ENCODE data around the gene TOP1. TPM values are rescaled to one million over a fixed set of nuclear protein-coding genes. Genes with fewer than 3 reads are reported as not detected.

Gene TOP1
- total and polyA plus RNA-seq, 5 experiments from 2014 or later: 9.1 to 48.3 (median 14.1) TPM

GRCh38 chr20:41006126-41006935 lies 22.3 kb upstream of the TOP1 start:
- Mint-ChIP-seq H3K36me3 (no peaks in the 10 kb centered on the region), H3K4me3 (no peak overlapping the region), H3K27ac (no peak overlapping the region), H3K4me1 (peaks cover 15 to 44% (median 20%) of the 10 kb centered on the region in 4 donors), H3K27me3 (no peaks in the 10 kb centered on the region), H3K9me3 (no peaks in the 10 kb centered on the region)
- POLR2A ChIA-PET: no interaction called here
- no peak for DNase-seq
- no peak for ATAC-seq

- POLR2A ChIA-PET: no interaction called here
These were observed 21.6 kb upstream of the TOP1 start for GRCh38 chr20:41006936-41007474.

GRCh38 chr20:41007481-41007880 lies 21.1 kb upstream of the TOP1 start:
- POLR2A ChIA-PET: no interaction called here
- Mint-ChIP-seq H3K27me3 (no peaks in the 10 kb centered on the region), H3K4me1 (peaks cover 25 to 53% (median 31%) of the 10 kb centered on the region in 4 donors), H3K36me3 (no peaks in the 10 kb centered on the region), H3K9me3 (no peaks in the 10 kb centered on the region), H3K4me3 (peak overlapping the region in 1 of 10 donors; percentile 8), H3K27ac (peak overlapping the region in 6 of 10 donors; percentile 5 to 78 (median 26))
- ATAC-seq: no peak
- no peak for DNase-seq

More at GRCh38 chr20:41006936-41007474, 21.6 kb upstream of the TOP1 start:
- Mint-ChIP-seq H3K4me1 (peaks cover 21 to 49% (median 26%) of the 10 kb centered on the region in 4 donors), H3K27ac (no peak overlapping the region), H3K36me3 (no peaks in the 10 kb centered on the region), H3K9me3 (no peaks in the 10 kb centered on the region), H3K4me3 (no peak overlapping the region), H3K27me3 (no peaks in the 10 kb centered on the region)
- ATAC-seq: no peak
- DNase-seq: no peak

- H3K27ac Mint-ChIP-seq: no peak overlapping the region
- no peaks in the 10 kb centered on the region for H3K27me3 Mint-ChIP-seq
- H3K4me1 Mint-ChIP-seq: peaks cover 22 to 46% (median 33%) of the 10 kb centered on the region in 4 donors
- no peaks in the 10 kb centered on the region for H3K36me3 Mint-ChIP-seq
- POLR2A ChIA-PET: no interaction called here
- no peak for ATAC-seq
- H3K9me3 Mint-ChIP-seq: no peaks in the 10 kb centered on the region
- no peak overlapping the region for H3K4me3 Mint-ChIP-seq
- no peak for DNase-seq
These were observed 18.7 kb upstream of the TOP1 start for GRCh38 chr20:41009946-41010345.

GRCh38 chr20:41011551-41012067 lies 17.0 kb upstream of the TOP1 start:
- no peaks in the 10 kb centered on the region for H3K27me3 Mint-ChIP-seq
- H3K9me3 Mint-ChIP-seq: no peaks in the 10 kb centered on the region
- peak in 2 of 10 donors; percentile 17 to 24 for DNase-seq

GRCh38 chr20:41014561-41015088 lies 14.0 kb upstream of the TOP1 start:
- H3K36me3 Mint-ChIP-seq: no peaks in the 10 kb centered on the region
- no peaks in the 10 kb centered on the region for H3K27me3 Mint-ChIP-seq
- no peaks in the 10 kb centered on the region for H3K9me3 Mint-ChIP-seq
- POLR2A ChIA-PET: no interaction called here
- ATAC-seq (no peak), DNase-seq (no peak)
- H3K4me3 Mint-ChIP-seq: no peak overlapping the region
- H3K4me1 Mint-ChIP-seq: peaks cover 13 to 28% (median 20%) of the 10 kb centered on the region in 4 donors
- peak overlapping the region in 2 of 10 donors; percentile 27 to 58 for H3K27ac Mint-ChIP-seq

More at GRCh38 chr20:41011551-41012067, 17.0 kb upstream of the TOP1 start:
- peak overlapping the region in 7 of 10 donors; percentile 10 to 57 (median 21) for H3K4me3 Mint-ChIP-seq
- H3K4me1 Mint-ChIP-seq: peaks cover 23 to 42% (median 33%) of the 10 kb centered on the region in 4 donors
- peak; percentile 75 to 82 for ATAC-seq
- POLR2A ChIA-PET: no interaction called here
- peak overlapping the region in 8 of 10 donors; percentile 6 to 72 (median 42) for H3K27ac Mint-ChIP-seq
- no peaks in the 10 kb centered on the region for H3K36me3 Mint-ChIP-seq

- peaks cover 3 to 9% (median 6%) of the 10 kb centered on the region in 4 donors for H3K4me1 Mint-ChIP-seq
- ATAC-seq (no peak), DNase-seq (no peak)
- no peaks in the 10 kb centered on the region for H3K9me3 Mint-ChIP-seq
- H3K36me3 Mint-ChIP-seq: no peaks in the 10 kb centered on the region
- no peaks in the 10 kb centered on the region for H3K27me3 Mint-ChIP-seq
- no peak overlapping the region for H3K27ac Mint-ChIP-seq
- H3K4me3 Mint-ChIP-seq: no peak overlapping the region
- POLR2A ChIA-PET: no interaction called here
These were observed 11.1 kb upstream of the TOP1 start for GRCh38 chr20:41017448-41018042.

- Mint-ChIP-seq H3K27me3 (no peaks in the 10 kb centered on the region), H3K36me3 (no peaks in the 10 kb centered on the region), H3K9me3 (no peaks in the 10 kb centered on the region), H3K27ac (no peak overlapping the region), H3K4me3 (no peak overlapping the region), H3K4me1 (peaks cover 0 to 3% (median 1%) of the 10 kb centered on the region in 4 donors)
- POLR2A ChIA-PET: no interaction called here
- DNase-seq (no peak), ATAC-seq (no peak)
These were observed 10.5 kb upstream of the TOP1 start for GRCh38 chr20:41018153-41018552.

GRCh38 chr20:41023549-41023948 lies 5.1 kb upstream of the TOP1 start:
- no peak for ATAC-seq
- DNase-seq: no peak
- Mint-ChIP-seq H3K4me1 (peaks cover 3 to 19% (median 13%) of the 10 kb centered on the region in 4 donors), H3K9me3 (no peaks in the 10 kb centered on the region), H3K36me3 (no peaks in the 10 kb centered on the region), H3K27me3 (no peaks in the 10 kb centered on the region), H3K27ac (no peak overlapping the region), H3K4me3 (no peak overlapping the region)
- POLR2A ChIA-PET: interaction anchor here (0.6 kb wide), 1 partner anchor 15 kb away, joined by 4 read pairs; no protein-coding TSS in a partner anchor

- peaks cover 0 to 9% (median 0%) of the 10 kb centered on the region in 3 donors for H3K36me3 Mint-ChIP-seq
- DNase-seq: no peak
- peak overlapping the region; percentile 82 to 97 (median 92) for H3K4me3 Mint-ChIP-seq
- no peak for ATAC-seq
- no peaks in the 10 kb centered on the region for H3K9me3 Mint-ChIP-seq
- peak overlapping the region; percentile 2 to 99 (median 91) for H3K27ac Mint-ChIP-seq
- POLR2A ChIA-PET: interaction anchor here (1.1 to 1.7 kb wide), 2 partner anchors 22 to 35 kb away, joined by 3 to 6 read pairs; no protein-coding TSS in a partner anchor
- H3K4me1 Mint-ChIP-seq: peaks cover 19 to 49% (median 42%) of the 10 kb centered on the region in 4 donors
- H3K27me3 Mint-ChIP-seq: no peaks in the 10 kb centered on the region
These were observed 1.3 kb upstream of the TOP1 start for GRCh38 chr20:41027366-41027765.

GRCh38 chr20:41027872-41028358 lies 707 bp upstream of the TOP1 start:
- Mint-ChIP-seq H3K27me3 (no peaks in the 10 kb centered on the region), H3K4me1 (peaks cover 23 to 54% (median 47%) of the 10 kb centered on the region in 4 donors), H3K36me3 (peaks cover 0 to 14% (median 0%) of the 10 kb centered on the region in 3 donors), H3K9me3 (no peaks in the 10 kb centered on the region), H3K27ac (peak overlapping the region; percentile 81 to 99 (median 98)), H3K4me3 (peak overlapping the region; percentile 82 to 97 (median 92))
- POLR2A ChIA-PET: interaction anchor here (1.1 to 1.7 kb wide), 4 partner anchors 20 to 590 kb away, joined by 3 to 6 read pairs (median 4); partner anchors contain the start of gene CHD6
- ATAC-seq: no peak
- no peak for DNase-seq

All from naive thymus-derived CD8-positive, alpha-beta T cell (primary cell).